ENCODE data around the gene SFMBT2.
A peak's percentile ranks its signal among the peaks of the same experiment; 100 is the strongest.

Gene SFMBT2

GRCh38 chr10:7417807-7418206, 7.0 kb upstream of the SFMBT2 start:
- DNase-seq (ENCODE audit: low spot score in 2 of 2) (no peak), ATAC-seq (replicated peaks; ENCODE audit: extremely low read depth, poor library complexity, severe bottlenecking) (no peak)
- peaks cover 2% of the 10 kb centered on the region for H3K36me3 Mint-ChIP-seq (ENCODE audit: insufficient read depth)
- no peaks in the 10 kb centered on the region for H3K9me3 Mint-ChIP-seq
- H3K4me3 Mint-ChIP-seq, result no peak overlapping the region
- no peaks in the 10 kb centered on the region for H3K27me3 Mint-ChIP-seq
- H3K27ac Mint-ChIP-seq (ENCODE audit: low read depth), result no peak overlapping the region
- no peaks in the 10 kb centered on the region for H3K4me1 Mint-ChIP-seq

DNA sequence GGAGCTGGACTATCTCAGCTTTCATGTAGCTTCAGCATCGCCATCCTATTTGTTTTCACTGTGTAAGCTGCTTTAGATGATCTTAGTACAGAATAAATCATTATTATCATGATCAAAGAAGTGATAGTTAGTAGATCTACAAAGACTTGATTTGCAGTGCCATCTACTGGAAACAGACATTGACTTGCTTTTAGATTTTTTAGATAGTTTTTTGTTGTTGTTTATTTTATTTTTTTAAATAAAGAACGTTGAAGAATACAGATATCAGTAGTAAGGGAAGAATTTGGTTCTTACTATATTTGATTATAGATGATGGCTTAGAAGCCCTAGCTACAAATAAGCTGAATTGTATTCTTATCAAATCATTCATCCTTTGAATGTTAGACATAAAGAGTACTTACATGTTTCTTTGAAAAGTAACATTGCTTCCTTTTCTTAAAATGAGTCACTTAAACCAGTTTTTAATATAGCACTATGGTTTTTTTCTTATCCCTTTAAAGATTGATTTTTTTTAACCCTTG, 6.3 kb upstream of the SFMBT2 start:
- DNase-seq (ENCODE audit: low spot score in 2 of 2) (no peak), ATAC-seq (replicated peaks; ENCODE audit: extremely low read depth, poor library complexity, severe bottlenecking) (no peak)
- no peak overlapping the region for H3K27ac Mint-ChIP-seq (ENCODE audit: low read depth)
- no peaks in the 10 kb centered on the region for H3K9me3 Mint-ChIP-seq
- no peak overlapping the region for H3K4me3 Mint-ChIP-seq
- H3K4me1 Mint-ChIP-seq, result no peaks in the 10 kb centered on the region
- H3K27me3 Mint-ChIP-seq, result no peaks in the 10 kb centered on the region
- peaks cover 5% of the 10 kb centered on the region for H3K36me3 Mint-ChIP-seq (ENCODE audit: insufficient read depth)

GRCh38 chr10:7414766-7415165, 3.9 kb upstream of the SFMBT2 start:
- H3K9me3 Mint-ChIP-seq, result no peaks in the 10 kb centered on the region
- no peak for ATAC-seq (replicated peaks; ENCODE audit: extremely low read depth, poor library complexity, severe bottlenecking)
- peaks cover 21% of the 10 kb centered on the region for H3K36me3 Mint-ChIP-seq (ENCODE audit: insufficient read depth)
- peaks cover 12% of the 10 kb centered on the region for H3K4me1 Mint-ChIP-seq
- no peak overlapping the region for H3K4me3 Mint-ChIP-seq
- H3K27ac Mint-ChIP-seq (ENCODE audit: low read depth), result no peak overlapping the region
- H3K27me3 Mint-ChIP-seq, result no peaks in the 10 kb centered on the region
- DNase-seq (ENCODE audit: low spot score in 2 of 2), result no peak

GRCh38 chr10:7412928-7413282, 2.1 kb upstream of the SFMBT2 start:
- no peak overlapping the region for H3K27ac Mint-ChIP-seq (ENCODE audit: low read depth)
- DNase-seq (ENCODE audit: low spot score in 2 of 2), result no peak

DNA sequence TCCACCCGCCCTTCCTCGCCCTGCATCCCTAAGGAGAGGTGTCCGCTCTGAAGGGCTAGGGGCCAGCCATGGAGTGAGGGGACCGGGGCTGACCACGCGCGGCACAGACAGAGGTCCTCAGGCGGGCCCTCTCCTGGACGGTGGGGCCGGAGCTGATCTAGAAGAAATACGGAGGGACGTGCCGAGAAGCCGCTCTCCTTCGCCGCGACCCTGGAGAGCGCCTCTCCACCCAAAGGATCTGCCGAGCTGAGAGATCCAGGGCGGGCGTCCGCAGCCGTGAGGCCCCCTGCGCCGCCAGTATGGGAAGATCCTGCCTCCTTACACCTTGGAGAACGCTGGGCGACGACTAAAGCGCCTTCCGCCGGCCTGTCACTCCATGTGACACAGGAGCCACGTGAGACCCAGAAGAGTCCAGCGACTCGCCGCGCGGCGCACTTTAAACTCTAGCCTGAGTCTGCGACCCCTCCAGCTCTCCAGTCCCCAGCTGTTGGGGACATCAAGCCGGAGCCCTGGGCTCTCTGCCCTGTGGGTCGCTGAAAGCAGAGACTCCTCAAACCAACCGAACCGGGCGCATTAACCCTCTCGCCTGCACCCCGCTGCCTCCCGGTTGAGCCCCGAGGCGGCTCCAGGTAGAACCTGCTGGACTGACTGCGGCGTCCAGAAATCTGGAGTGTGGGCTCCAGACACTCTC, 1.5 kb upstream of the SFMBT2 start:
- Mint-ChIP-seq H3K27ac (ENCODE audit: low read depth) (no peak overlapping the region), H3K9me3 (no peaks in the 10 kb centered on the region), H3K4me1 (peaks cover 27% of the 10 kb centered on the region), H3K36me3 (ENCODE audit: insufficient read depth) (peaks cover 27% of the 10 kb centered on the region), H3K4me3 (peak overlapping the region; percentile 98), H3K27me3 (no peaks in the 10 kb centered on the region)
- no peak for DNase-seq (ENCODE audit: low spot score in 2 of 2)
- no peak for ATAC-seq (replicated peaks; ENCODE audit: extremely low read depth, poor library complexity, severe bottlenecking)

More at GRCh38 chr10:7412928-7413282, 2.1 kb upstream of the SFMBT2 start:
- H3K27me3 Mint-ChIP-seq, result no peaks in the 10 kb centered on the region
- no peak overlapping the region for H3K4me3 Mint-ChIP-seq
- H3K36me3 Mint-ChIP-seq (ENCODE audit: insufficient read depth), result peaks cover 27% of the 10 kb centered on the region
- peaks cover 26% of the 10 kb centered on the region for H3K4me1 Mint-ChIP-seq
- ATAC-seq (replicated peaks; ENCODE audit: extremely low read depth, poor library complexity, severe bottlenecking), result no peak
- no peaks in the 10 kb centered on the region for H3K9me3 Mint-ChIP-seq

DNA sequence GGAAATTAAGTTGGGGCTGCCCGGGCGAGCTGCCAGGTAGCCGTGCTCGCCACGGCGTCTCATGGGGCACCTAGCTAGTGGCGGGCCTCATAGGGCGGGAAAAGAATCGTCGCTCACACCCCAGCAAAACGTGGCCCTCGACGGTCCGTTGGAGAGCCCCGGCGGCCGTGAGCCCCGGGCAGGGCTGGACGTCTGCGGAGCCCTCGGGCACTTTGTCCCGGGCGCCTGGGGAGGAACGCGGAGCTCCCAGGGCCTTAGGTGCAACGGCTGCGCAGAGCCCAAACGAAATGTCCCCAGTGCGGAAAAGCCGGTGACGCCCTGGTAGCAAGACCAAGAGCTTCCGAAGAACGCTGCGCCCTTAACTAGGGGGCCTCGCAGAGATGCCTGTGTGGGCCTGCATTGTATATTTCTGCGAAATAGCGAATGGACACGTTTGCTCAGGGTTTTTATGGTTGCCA, 866 bp upstream of the SFMBT2 start:
- peak in 1 of 2 donors; percentile 20 for DNase-seq (ENCODE audit: low spot score in 2 of 2)
- H3K36me3 Mint-ChIP-seq (ENCODE audit: insufficient read depth), result peaks cover 27% of the 10 kb centered on the region
- peaks cover 33% of the 10 kb centered on the region for H3K4me1 Mint-ChIP-seq
- no peaks in the 10 kb centered on the region for H3K27me3 Mint-ChIP-seq
- H3K4me3 Mint-ChIP-seq, result peak overlapping the region; percentile 98
- no peaks in the 10 kb centered on the region for H3K9me3 Mint-ChIP-seq
- no peak for ATAC-seq (replicated peaks; ENCODE audit: extremely low read depth, poor library complexity, severe bottlenecking)
- H3K27ac Mint-ChIP-seq (ENCODE audit: low read depth), result peak overlapping the region; percentile 94

DNA sequence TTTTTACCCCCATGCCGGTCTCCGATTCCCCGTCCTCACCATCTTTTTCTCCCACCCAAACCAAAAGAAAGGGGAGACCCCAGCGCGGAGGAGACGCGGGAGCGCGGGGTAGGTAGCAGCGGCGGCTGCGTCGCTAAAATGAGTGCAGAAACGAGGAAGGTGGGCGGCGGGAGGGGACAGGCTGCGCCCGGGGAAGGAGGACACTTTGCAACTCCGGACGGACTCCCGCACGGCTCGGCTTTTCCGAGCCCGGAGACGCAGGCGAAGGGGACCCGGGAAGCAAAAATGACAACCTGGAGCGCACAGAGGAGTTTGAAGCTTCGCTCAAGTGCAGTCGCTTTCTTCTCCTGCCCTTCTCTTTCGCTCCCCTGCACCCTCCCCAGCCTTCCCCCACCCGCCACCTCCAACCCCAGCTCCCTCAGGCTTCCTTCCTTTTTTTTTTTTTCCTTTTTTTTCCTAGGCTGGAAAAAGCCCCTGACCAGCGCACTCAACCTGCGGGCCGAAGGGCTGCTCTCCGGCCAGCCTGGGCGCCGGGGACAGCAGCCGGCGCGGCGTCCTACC, 453 bp downstream of the SFMBT2 start:
- H3K36me3 Mint-ChIP-seq (ENCODE audit: insufficient read depth), result peaks cover 27% of the 10 kb centered on the region
- H3K4me1 Mint-ChIP-seq, result peaks cover 47% of the 10 kb centered on the region
- H3K27me3 Mint-ChIP-seq, result no peaks in the 10 kb centered on the region
- DNase-seq (ENCODE audit: low spot score in 2 of 2), result no peak
- peak overlapping the region; percentile 98 for H3K4me3 Mint-ChIP-seq
- H3K9me3 Mint-ChIP-seq, result no peaks in the 10 kb centered on the region
- H3K27ac Mint-ChIP-seq (ENCODE audit: low read depth), result peak overlapping the region; percentile 94
- no peak for ATAC-seq (replicated peaks; ENCODE audit: extremely low read depth, poor library complexity, severe bottlenecking)

DNA sequence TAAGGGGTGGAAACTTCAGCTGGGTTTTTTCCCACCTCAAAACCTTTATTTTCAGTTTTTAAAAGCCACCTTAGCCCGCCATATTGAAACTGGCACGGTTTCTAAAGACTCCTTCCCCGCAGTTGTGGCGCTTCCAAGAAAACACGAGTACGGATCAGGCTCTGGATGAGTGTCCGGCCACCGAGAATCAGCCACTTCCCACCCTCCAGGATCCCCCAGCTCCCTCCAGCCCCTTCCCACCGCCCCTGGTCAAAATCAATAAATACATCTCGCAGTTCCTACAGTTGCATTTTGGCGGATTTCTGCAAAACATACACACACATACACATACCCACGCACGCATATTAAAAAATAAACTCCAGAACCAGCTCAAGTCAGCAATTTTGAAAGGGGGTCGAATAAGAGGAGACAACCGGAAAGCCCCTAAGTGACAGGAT, 1.1 kb downstream of the SFMBT2 start:
- ATAC-seq (replicated peaks; ENCODE audit: extremely low read depth, poor library complexity, severe bottlenecking), result peak; percentile 24
- Mint-ChIP-seq H3K27me3 (no peaks in the 10 kb centered on the region), H3K9me3 (no peaks in the 10 kb centered on the region), H3K36me3 (ENCODE audit: insufficient read depth) (peaks cover 27% of the 10 kb centered on the region), H3K4me1 (peaks cover 53% of the 10 kb centered on the region), H3K27ac (ENCODE audit: low read depth) (peak overlapping the region; percentile 94), H3K4me3 (peak overlapping the region; percentile 98)
- DNase-seq (ENCODE audit: low spot score in 2 of 2), result no peak

DNA sequence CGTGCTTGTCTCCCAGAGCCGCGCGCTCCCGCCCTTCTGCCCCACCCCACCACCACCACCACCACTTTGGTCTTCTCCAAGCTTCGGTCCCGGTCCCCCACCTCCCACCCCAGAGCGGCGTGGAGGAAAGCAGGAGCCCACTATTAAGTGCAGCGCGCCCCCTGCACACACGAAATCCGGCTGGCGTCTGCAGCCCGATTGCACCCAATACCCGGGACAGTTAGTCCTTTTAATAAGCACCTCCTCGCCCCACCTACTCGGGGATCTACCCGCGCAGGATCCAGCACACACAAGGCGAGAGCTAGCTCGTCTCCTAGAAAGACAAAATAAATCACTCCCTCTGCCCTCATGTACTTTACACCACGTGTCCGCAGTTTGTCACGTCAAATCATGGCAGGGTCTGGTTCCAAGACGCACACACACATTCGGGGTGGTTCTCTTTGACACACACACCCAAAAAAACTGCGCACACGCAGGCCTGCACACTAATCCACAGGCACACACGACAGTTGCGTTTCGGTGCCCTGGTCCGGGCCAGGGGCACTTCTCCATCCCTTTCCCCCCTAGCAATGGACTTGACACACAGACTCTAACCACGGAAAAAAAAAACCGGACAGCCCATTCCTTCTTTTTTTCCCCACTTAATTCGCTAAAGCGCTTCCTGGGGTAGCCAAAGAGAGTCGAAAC, 1.6 kb downstream of the SFMBT2 start:
- peaks cover 59% of the 10 kb centered on the region for H3K4me1 Mint-ChIP-seq
- peaks cover 28% of the 10 kb centered on the region for H3K36me3 Mint-ChIP-seq (ENCODE audit: insufficient read depth)
- H3K27ac Mint-ChIP-seq (ENCODE audit: low read depth), result peak overlapping the region; percentile 94
- H3K9me3 Mint-ChIP-seq, result no peaks in the 10 kb centered on the region
- peak overlapping the region; percentile 98 for H3K4me3 Mint-ChIP-seq
- peak in 1 of 2 donors; percentile 42 for DNase-seq (ENCODE audit: low spot score in 2 of 2)
- no peaks in the 10 kb centered on the region for H3K27me3 Mint-ChIP-seq
- ATAC-seq (replicated peaks; ENCODE audit: extremely low read depth, poor library complexity, severe bottlenecking), result peak; percentile 54

DNA sequence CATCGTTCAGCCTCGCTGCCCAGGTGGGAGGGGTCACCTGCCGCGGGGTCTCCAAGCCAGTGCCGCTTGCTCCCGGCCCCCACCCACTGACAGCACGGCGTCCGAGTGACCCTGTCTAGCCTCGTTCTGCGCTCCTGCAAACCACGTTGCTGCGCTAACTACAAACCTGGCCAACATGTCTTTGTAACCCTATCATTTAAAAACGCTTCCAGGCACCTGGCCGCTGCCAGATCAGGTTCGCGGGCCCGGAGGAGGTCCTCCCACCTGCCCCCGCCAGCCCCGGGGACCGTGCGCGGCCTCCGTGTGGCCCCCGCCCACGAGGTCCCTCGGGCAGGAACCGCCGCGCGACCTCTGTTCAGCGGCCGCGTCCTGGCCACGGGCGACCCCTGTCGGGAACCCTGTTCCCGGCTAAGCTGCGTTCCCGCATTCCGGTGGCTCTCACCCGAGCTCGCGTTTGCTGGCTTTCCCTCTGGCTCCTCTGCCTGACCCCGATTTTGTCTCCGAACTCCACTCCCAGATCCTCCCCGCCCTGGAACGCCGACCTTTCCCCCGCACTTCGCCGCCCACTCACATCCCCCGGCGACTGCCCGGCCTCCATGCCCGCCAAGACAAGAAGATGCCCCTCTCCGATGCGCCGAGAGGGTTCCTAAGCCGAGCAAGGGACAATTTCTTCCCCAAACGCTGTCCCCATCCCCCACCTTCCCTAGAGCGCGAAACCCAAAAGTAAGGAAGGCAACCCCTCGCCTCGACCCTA, 2.4 kb downstream of the SFMBT2 start:
- H3K36me3 Mint-ChIP-seq (ENCODE audit: insufficient read depth), result peaks cover 28% of the 10 kb centered on the region
- DNase-seq (ENCODE audit: low spot score in 2 of 2), result peak; percentile 17 to 23
- no peak for ATAC-seq (replicated peaks; ENCODE audit: extremely low read depth, poor library complexity, severe bottlenecking)
- no peaks in the 10 kb centered on the region for H3K9me3 Mint-ChIP-seq
- H3K4me1 Mint-ChIP-seq, result peaks cover 62% of the 10 kb centered on the region
- peak overlapping the region; percentile 94 for H3K27ac Mint-ChIP-seq (ENCODE audit: low read depth)
- peak overlapping the region; percentile 98 for H3K4me3 Mint-ChIP-seq
- no peaks in the 10 kb centered on the region for H3K27me3 Mint-ChIP-seq

DNA sequence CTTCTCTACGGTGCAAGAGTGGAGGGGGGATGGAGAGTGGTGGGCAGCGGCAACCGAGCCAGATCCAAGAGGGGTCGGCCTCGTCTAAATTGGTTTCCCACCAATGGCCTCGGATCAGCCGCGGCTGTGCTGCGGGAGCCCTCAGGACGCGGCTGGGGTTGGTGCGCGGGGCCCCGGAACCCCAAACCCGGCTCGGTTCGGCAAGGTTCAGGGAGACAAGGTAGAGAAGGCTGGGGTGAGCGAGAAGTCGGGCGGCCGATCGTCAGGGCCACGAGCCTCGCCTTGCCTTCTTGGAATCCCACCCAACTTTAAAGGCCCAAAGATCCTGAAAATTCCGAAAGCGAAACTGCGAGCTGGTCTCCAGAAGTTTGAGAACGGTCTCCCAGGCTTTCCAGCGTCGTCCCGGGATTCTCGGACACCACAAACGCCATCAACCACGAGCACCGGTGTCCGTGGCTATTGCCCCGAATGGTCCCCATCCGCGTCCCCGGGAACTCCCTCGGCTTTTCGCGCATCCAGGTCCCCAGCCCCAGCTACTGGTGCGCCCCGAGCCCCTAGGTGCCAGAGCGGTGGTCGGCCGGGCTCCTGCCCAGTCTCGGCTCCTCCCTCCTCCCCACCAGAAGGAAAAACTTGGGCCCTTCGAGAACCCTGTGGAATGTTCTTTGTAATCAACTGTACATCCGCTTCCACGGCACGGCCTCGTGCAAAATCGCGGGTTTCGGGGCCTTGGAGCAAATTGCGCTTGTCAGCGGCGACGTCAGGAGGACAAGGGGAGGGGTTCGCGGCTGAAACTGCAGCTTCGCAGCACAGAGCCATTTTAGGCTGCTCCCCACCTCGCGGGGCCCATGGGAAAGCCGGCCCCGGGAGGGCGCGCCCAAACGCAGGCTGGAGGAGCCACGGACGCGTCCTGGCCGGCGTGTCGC, 3.2 kb downstream of the SFMBT2 start:
- Mint-ChIP-seq H3K27ac (ENCODE audit: low read depth) (no peak overlapping the region), H3K36me3 (ENCODE audit: insufficient read depth) (peaks cover 28% of the 10 kb centered on the region), H3K27me3 (no peaks in the 10 kb centered on the region), H3K9me3 (no peaks in the 10 kb centered on the region), H3K4me1 (peaks cover 69% of the 10 kb centered on the region), H3K4me3 (peak overlapping the region; percentile 98)
- DNase-seq (ENCODE audit: low spot score in 2 of 2) (peak in 1 of 2 donors; percentile 12), ATAC-seq (replicated peaks; ENCODE audit: extremely low read depth, poor library complexity, severe bottlenecking) (no peak)

All from central memory CD8-positive, alpha-beta T cell (primary cell).